GM12891 (cell line): ENCODE data around the gene SLC7A1.

Source experiments
- PAX5 ChIP-seq: IDR thresholded peaks from 2 replicates; pipeline ENCODE4 v1.6.1; 2011; ENCODE audit warnings: low read length, moderate library complexity, mild to moderate bottlenecking; ENCODE audit not compliant: insufficient read depth, severe bottlenecking
- POLR2A ChIP-seq: IDR thresholded peaks from 2 replicates; pipeline ENCODE4 v1.6.1; 2011; ENCODE audit warnings: low read depth, low read length, control low read depth
- POLR2AphosphoS5 ChIP-seq: IDR thresholded peaks from 2 replicates; pipeline ENCODE4 v1.6.1; 2011; ENCODE audit warnings: low read depth, low read length, control low read depth
- POU2F2 ChIP-seq: IDR thresholded peaks from 2 replicates; pipeline ENCODE4 v1.6.1; 2011; ENCODE audit warnings: low read depth, mild to moderate bottlenecking, control low read depth, low read length, moderate library complexity
- SPI1 ChIP-seq: IDR thresholded peaks from 2 replicates; pipeline ENCODE4 v1.6.1; 2011; ENCODE audit warnings: low read depth, low read length, control low read depth
- TAF1 ChIP-seq: IDR thresholded peaks from 2 replicates; pipeline ENCODE4 v1.6.1; 2011; ENCODE audit warnings: low read depth, low read length, control low read depth

GRCh38 chr13:29578300-29579085 lies 17.0 kb downstream of the SLC7A1 start:
- no peak for TF ChIP-seq POLR2A
- no peak; the same call in 1 of the 2 replicates for TF ChIP-seq POLR2AphosphoS5
- TF ChIP-seq TAF1 = no peak
- no peak for TF ChIP-seq POU2F2
- TF ChIP-seq SPI1 = no peak
- no peak for TF ChIP-seq PAX5
